Testis (tissue), 2 donors: ENCODE measurements around the gene RPS2.

Experiments
- POLR2A ChIP-seq: fragments of 450-650 bp; IDR thresholded peaks from one replicate; pipeline ENCODE4 v1.6.1; 2017; ENCODE audit warnings: antibody characterized with exemption, mild to moderate bottlenecking, moderate library complexity
- TF ChIP-seq, protein P1 (sequence below), 3 experiments: fragments of 450-650 bp in 2 of 3; fragments of 200-600 bp in 1 of 3; sonication (generic) in 1 of 3; IDR thresholded peaks; one replicate each; pipeline ENCODE4 v1.5.1; 2016 to 2019; ENCODE audit warnings: antibody characterized with exemption in 3 of 3, mild to moderate bottlenecking in 2 of 3, moderate library complexity in 1 of 3

DNA sequence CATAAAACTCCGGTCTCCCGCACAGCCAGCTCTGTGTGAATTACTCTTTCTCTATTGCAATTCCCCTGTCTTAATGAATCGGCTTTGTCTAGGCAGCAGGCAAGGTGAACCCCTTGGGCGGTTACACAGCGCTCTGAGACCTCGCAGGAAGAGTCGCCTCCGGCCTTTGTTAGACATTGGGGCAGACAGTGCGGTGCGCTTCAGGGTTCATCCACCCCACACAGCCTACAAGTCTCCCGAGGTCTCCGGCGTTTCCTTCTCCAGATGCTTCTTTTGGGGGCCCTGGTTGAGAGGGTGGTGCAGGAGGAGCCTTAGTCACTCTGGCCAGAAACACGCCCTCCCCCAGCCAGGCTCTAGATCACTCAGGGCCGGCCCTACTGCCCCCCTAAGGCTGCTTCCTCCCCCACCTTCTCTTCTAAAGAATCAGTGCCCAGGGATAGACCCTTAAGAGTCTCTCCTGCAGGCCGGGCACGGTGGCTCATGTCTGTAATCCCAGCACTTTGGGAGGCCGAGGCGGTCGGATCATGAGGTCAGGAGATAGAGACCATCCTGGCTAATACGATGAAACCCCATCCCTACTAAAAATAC is 19.9 kb downstream of the RPS2 start:
- TF ChIP-seq, protein P1, sequence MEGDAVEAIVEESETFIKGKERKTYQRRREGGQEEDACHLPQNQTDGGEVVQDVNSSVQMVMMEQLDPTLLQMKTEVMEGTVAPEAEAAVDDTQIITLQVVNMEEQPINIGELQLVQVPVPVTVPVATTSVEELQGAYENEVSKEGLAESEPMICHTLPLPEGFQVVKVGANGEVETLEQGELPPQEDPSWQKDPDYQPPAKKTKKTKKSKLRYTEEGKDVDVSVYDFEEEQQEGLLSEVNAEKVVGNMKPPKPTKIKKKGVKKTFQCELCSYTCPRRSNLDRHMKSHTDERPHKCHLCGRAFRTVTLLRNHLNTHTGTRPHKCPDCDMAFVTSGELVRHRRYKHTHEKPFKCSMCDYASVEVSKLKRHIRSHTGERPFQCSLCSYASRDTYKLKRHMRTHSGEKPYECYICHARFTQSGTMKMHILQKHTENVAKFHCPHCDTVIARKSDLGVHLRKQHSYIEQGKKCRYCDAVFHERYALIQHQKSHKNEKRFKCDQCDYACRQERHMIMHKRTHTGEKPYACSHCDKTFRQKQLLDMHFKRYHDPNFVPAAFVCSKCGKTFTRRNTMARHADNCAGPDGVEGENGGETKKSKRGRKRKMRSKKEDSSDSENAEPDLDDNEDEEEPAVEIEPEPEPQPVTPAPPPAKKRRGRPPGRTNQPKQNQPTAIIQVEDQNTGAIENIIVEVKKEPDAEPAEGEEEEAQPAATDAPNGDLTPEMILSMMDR (IDR thresholded peaks at IDR 0.05): no peak
- no peak for TF ChIP-seq POLR2A
